HG02623 (cell line): Measurements from ENCODE around the gene MGAT1.
"Not testable (repeated sequence)": the region's sequence is repeated elsewhere in the genome, so short reads cannot be mapped to it uniquely, and the experiment has no call there.

ENCODE experiments used
- ATAC-seq: cut with Tn5 transposase; IDR thresholded peaks from one replicate; pipeline ENCODE4 v1.9.1; 2021; ENCODE audit warnings: moderate library complexity; ENCODE audit not compliant: unreplicated experiment

The MGAT1 gene

GRCh38 chr5:180807046-180807445 lies 4.4 kb upstream of the MGAT1 start:
- ATAC-seq, result no peak

DNA sequence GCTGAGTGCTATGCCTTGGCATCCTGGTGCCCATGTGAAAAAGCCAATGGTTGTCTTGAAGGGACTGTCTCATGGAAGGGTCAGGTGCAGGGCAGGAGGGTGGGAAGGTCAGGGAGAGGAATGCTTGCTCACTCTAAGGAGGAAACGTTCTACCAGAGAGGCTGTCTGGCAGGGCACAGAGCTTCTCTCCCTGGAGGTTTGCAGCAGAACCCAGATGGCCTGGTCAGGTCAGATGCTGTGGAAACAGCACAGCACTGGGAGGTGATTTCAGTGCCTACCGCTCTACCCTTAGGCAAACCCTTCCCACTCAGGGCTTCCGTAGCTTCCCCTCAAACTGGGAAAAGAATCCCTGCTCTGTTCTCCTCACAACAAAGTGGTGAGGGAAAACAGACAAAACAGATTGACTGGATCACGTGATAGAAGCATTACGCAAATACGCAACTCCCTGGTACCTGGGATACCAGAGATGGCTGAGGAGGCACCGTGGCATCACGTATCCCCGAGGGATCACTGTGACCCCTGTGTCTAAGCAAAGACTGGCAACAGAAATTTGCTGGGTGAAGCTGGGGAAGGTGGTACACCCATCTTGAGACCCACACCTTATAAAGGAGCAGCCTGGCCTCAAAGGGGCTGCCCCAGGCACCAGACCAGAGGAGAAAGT lies 3.9 kb upstream of the MGAT1 start:
- ATAC-seq, result no peak

DNA sequence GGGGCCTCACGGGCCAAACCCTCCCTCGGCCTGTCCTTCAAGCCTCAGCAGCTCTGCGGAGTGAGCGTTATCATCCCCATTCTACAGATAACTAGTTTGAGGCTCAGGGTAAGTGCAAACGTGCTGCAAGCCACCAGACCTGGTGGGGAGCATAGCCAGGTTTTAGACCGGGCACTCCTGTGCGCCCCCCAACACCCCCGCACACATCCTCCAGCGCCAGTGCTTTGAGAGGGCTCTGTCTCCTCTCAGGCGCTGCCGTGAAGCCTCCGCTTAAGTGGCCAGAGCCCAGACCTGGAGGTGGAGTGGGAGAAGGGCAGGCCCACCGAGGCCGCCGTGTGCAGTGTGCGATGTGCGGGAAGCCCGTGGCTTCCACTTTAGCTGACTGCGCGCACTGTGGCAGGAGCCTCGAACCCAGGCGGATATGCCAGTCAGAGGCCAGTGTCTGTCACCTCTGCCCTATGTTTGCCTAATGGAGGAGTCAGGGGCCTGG lies 1.6 kb upstream of the MGAT1 start:
- ATAC-seq, result no peak

GRCh38 chr5:180803181-180804128 lies 849 bp upstream of the MGAT1 start:
- peak; percentile 58 for ATAC-seq

DNA sequence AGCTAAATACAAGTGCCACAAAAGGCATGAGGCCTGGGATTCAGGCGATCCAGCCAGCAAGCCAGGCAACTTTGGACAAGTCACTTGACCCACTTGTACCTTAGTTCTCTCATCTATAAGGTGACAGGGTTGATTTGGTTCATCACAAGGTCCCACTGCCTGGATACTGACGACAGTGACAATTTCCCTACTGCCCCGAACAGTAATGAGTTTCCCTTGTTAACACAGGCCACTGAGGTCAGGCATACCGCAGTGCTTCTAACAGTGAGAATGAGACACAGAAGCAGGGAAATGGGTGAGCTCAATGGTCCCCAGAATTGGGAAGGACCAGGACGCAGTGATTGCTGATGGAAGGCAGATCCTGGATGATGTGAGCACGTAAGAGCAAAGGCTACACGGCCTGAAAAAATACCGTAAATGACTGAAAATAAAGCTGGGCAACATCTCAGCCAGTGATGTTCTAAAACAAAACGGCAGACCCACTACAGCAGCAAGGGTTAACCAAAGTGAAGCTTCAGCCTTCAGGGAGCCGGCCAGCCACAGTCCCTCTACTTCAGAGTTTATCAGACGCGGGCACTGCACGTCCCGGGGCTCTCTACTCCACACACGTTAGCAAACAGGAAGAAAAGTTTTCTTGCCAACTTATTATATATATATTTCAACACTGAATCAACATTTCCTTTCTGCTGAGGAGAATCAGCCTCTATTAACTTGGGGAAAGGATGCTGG lies 846 bp downstream of the MGAT1 start:
- ATAC-seq, result no peak

GRCh38 chr5:180799902-180800801 lies 2.5 kb downstream of the MGAT1 start:
- ATAC-seq, result no peak

GRCh38 chr5:180799194-180799593 lies 3.4 kb downstream of the MGAT1 start:
- ATAC-seq, result no peak

DNA sequence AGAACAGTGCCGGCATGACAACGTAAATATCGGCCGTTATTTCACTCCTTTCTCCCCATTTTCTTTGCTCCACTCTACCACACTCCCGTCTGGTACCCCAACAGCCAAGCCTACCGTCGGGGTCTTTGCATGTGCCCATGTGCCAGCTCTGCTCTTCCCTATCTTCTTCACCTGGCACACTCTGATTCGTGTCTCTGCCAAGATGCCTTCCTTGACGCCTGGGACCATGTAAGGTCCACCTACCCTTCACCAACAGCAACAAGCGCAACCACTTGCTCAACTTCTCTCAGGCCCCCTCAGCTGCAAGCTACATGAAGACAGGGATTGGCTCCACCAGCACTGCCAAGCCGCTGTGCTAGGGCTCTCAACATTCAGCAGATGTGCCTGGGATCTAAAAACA lies 4.4 kb downstream of the MGAT1 start:
- no peak for ATAC-seq

GRCh38 chr5:180797256-180798192 lies 5.1 kb downstream of the MGAT1 start:
- ATAC-seq, result no peak

GRCh38 chr5:180795771-180796313 lies 6.8 kb downstream of the MGAT1 start:
- ATAC-seq, result no peak

GRCh38 chr5:180792965-180793287 lies 9.7 kb downstream of the MGAT1 start:
- ATAC-seq, result no peak

DNA sequence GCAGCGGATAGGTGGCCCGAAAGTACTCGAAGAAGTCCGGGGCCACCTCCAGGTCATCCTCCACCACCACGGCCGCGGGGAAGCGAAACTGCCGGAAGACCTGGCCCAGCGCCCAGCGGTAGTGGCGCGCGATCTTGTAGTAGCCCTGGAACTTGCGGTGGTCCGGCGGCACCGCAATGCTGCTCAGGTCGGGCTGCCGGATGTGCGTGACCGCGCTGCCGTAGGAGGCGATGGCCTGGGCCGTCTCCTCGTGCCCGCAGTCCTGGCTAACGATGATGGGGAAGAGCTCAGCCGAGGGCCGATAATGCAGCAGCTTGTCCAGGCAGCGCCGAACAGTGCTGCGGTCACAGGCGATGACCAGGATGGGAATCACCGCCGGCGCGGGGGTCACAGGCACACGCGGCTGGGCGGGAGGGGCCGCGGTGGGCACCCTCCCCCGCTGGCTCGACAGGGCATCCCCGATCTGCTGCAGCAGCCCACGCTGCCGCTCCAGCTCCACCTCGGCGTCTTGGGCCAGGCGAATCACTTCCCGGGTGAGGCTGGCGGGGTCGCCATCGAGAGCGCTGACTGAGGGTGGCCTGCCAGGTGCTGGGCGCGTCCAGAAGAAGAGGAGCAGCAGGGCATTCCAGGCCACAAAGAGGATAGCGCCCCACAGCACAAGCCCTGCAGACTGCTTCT lies 10.2 kb downstream of the MGAT1 start:
- ATAC-seq, result no peak

DNA sequence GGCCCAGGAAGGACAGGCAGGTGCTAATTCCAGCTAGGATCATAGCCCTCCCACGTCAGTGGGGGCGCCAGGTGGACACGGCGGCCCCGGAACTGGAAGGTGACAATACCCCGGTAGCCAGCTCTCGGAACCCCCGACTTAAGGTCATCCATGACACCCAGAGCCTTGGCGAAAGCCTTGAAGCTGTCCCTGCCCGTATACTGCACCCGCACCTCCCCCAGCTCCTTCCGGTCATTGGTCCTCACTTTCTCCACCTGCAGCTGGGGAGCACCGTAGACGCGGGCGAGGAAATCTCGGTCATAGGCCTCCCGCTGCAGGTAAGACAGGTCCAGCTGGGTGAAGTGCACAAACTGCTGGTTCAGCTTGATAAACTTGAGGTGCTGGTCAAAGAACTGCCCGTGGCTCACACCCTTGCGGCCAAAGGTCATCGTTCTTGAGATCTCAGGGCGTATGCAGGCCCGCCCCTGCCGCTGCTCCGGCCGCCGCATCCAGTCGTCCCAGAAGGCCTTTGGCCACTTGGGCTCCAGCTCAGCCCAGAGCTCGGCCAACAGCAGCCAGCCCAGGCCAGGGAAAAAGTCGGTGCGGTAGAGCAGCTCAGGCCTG lies 10.9 kb downstream of the MGAT1 start:
- no peak for ATAC-seq

GRCh38 chr5:180790524-180790923 lies 12.1 kb downstream of the MGAT1 start:
- no peak for ATAC-seq

GRCh38 chr5:180790020-180790419 lies 12.6 kb downstream of the MGAT1 start:
- ATAC-seq, result no peak

- ATAC-seq, result not testable (repeated sequence)
These were observed 13.8 kb downstream of the MGAT1 start for GRCh38 chr5:180788651-180789410.

- ATAC-seq, result no peak
These were observed 14.7 kb downstream of the MGAT1 start for GRCh38 chr5:180787711-180788431.
